Activated naive CD4-positive, alpha-beta T cell treated with anti-CD3 and anti-CD28 coated beads, Interleukin-2, amount 50 U/mL, for 24 hours (primary cell): ENCODE results near the gene AREG.

Experiments used
- H3K27ac Mint-ChIP-seq: one replicate; pipeline ENCODE4 v1.8.0; 2021; ENCODE audit warnings: mild to moderate bottlenecking, mixed read lengths
- H3K27me3 Mint-ChIP-seq: one replicate; pipeline ENCODE4 v1.8.0; 2021; ENCODE audit warnings: mixed read lengths
- H3K36me3 Mint-ChIP-seq: one replicate; pipeline ENCODE4 v1.8.0; 2021; ENCODE audit warnings: mixed read lengths
- H3K4me1 Mint-ChIP-seq: one replicate; pipeline ENCODE4 v1.8.0; 2021; ENCODE audit warnings: mixed read lengths
- H3K4me3 Mint-ChIP-seq: one replicate; pipeline ENCODE4 v1.8.0; 2021; ENCODE audit warnings: mild to moderate bottlenecking, mixed read lengths
- H3K9me3 Mint-ChIP-seq: one replicate; pipeline ENCODE4 v1.8.0; 2021; ENCODE audit warnings: mixed read lengths

Gene AREG

GRCh38 chr4:74420863-74421262 lies 24.1 kb upstream of the AREG start:
- H3K27me3 Mint-ChIP-seq, result peaks cover 9% of the 10 kb centered on the region
- H3K36me3 Mint-ChIP-seq, result no peaks in the 10 kb centered on the region
- no peak overlapping the region for H3K4me3 Mint-ChIP-seq
- H3K4me1 Mint-ChIP-seq, result no peaks in the 10 kb centered on the region
- H3K27ac Mint-ChIP-seq, result no peak overlapping the region
- no peaks in the 10 kb centered on the region for H3K9me3 Mint-ChIP-seq

- no peak overlapping the region for H3K4me3 Mint-ChIP-seq
- no peaks in the 10 kb centered on the region for H3K9me3 Mint-ChIP-seq
- H3K36me3 Mint-ChIP-seq, result no peaks in the 10 kb centered on the region
- peaks cover 9% of the 10 kb centered on the region for H3K27me3 Mint-ChIP-seq
- no peaks in the 10 kb centered on the region for H3K4me1 Mint-ChIP-seq
- H3K27ac Mint-ChIP-seq, result no peak overlapping the region
Observed at GRCh38 chr4:74423104-74423503, 21.8 kb upstream of the AREG start.

- no peaks in the 10 kb centered on the region for H3K4me1 Mint-ChIP-seq
- peaks cover 8% of the 10 kb centered on the region for H3K27me3 Mint-ChIP-seq
- no peak overlapping the region for H3K4me3 Mint-ChIP-seq
- no peak overlapping the region for H3K27ac Mint-ChIP-seq
- no peaks in the 10 kb centered on the region for H3K9me3 Mint-ChIP-seq
- no peaks in the 10 kb centered on the region for H3K36me3 Mint-ChIP-seq
Observed at GRCh38 chr4:74424111-74424510, 20.8 kb upstream of the AREG start.

GRCh38 chr4:74426101-74426500 lies 18.8 kb upstream of the AREG start:
- Mint-ChIP-seq H3K27ac (no peak overlapping the region), H3K4me1 (no peaks in the 10 kb centered on the region), H3K36me3 (no peaks in the 10 kb centered on the region), H3K4me3 (no peak overlapping the region), H3K9me3 (no peaks in the 10 kb centered on the region), H3K27me3 (peaks cover 7% of the 10 kb centered on the region)

- Mint-ChIP-seq H3K27me3 (peaks cover 4% of the 10 kb centered on the region), H3K4me1 (no peaks in the 10 kb centered on the region), H3K9me3 (no peaks in the 10 kb centered on the region), H3K36me3 (no peaks in the 10 kb centered on the region), H3K27ac (no peak overlapping the region), H3K4me3 (no peak overlapping the region)
Observed at GRCh38 chr4:74428276-74428675, 16.7 kb upstream of the AREG start.

- Mint-ChIP-seq H3K9me3 (no peaks in the 10 kb centered on the region), H3K27me3 (no peaks in the 10 kb centered on the region), H3K27ac (no peak overlapping the region), H3K4me3 (no peak overlapping the region), H3K4me1 (no peaks in the 10 kb centered on the region), H3K36me3 (no peaks in the 10 kb centered on the region)
Observed at GRCh38 chr4:74431113-74431826, 13.7 kb upstream of the AREG start.

- H3K4me3 Mint-ChIP-seq, result no peak overlapping the region
- H3K27me3 Mint-ChIP-seq, result no peaks in the 10 kb centered on the region
- no peaks in the 10 kb centered on the region for H3K9me3 Mint-ChIP-seq
- H3K27ac Mint-ChIP-seq, result no peak overlapping the region
- no peaks in the 10 kb centered on the region for H3K4me1 Mint-ChIP-seq
- no peaks in the 10 kb centered on the region for H3K36me3 Mint-ChIP-seq
Observed at GRCh38 chr4:74433043-74433442, 11.9 kb upstream of the AREG start.

GRCh38 chr4:74433541-74434172 lies 11.3 kb upstream of the AREG start:
- no peak overlapping the region for H3K27ac Mint-ChIP-seq
- H3K4me3 Mint-ChIP-seq, result no peak overlapping the region
- H3K36me3 Mint-ChIP-seq, result no peaks in the 10 kb centered on the region
- peaks cover 1% of the 10 kb centered on the region for H3K27me3 Mint-ChIP-seq
- H3K9me3 Mint-ChIP-seq, result no peaks in the 10 kb centered on the region
- H3K4me1 Mint-ChIP-seq, result no peaks in the 10 kb centered on the region

GRCh38 chr4:74435296-74435695 lies 9.6 kb upstream of the AREG start:
- Mint-ChIP-seq H3K27me3 (peaks cover 1% of the 10 kb centered on the region), H3K9me3 (no peaks in the 10 kb centered on the region), H3K27ac (no peak overlapping the region), H3K4me3 (no peak overlapping the region), H3K4me1 (no peaks in the 10 kb centered on the region), H3K36me3 (no peaks in the 10 kb centered on the region)

GRCh38 chr4:74437866-74438265 lies 7.1 kb upstream of the AREG start:
- no peak overlapping the region for H3K4me3 Mint-ChIP-seq

GRCh38 chr4:74438661-74439060 lies 6.3 kb upstream of the AREG start:
- no peaks in the 10 kb centered on the region for H3K4me1 Mint-ChIP-seq

More at GRCh38 chr4:74437866-74438265, 7.1 kb upstream of the AREG start:
- Mint-ChIP-seq H3K4me1 (no peaks in the 10 kb centered on the region), H3K36me3 (no peaks in the 10 kb centered on the region), H3K27me3 (peaks cover 1% of the 10 kb centered on the region), H3K9me3 (no peaks in the 10 kb centered on the region), H3K27ac (no peak overlapping the region)

GRCh38 chr4:74439952-74440351 lies 5.0 kb upstream of the AREG start:
- H3K36me3 Mint-ChIP-seq, result no peaks in the 10 kb centered on the region
- H3K4me3 Mint-ChIP-seq, result no peak overlapping the region
- peaks cover 1% of the 10 kb centered on the region for H3K27me3 Mint-ChIP-seq
- no peaks in the 10 kb centered on the region for H3K9me3 Mint-ChIP-seq
- H3K4me1 Mint-ChIP-seq, result peaks cover 8% of the 10 kb centered on the region
- no peak overlapping the region for H3K27ac Mint-ChIP-seq

More at GRCh38 chr4:74438661-74439060, 6.3 kb upstream of the AREG start:
- peaks cover 1% of the 10 kb centered on the region for H3K27me3 Mint-ChIP-seq
- no peaks in the 10 kb centered on the region for H3K9me3 Mint-ChIP-seq
- H3K27ac Mint-ChIP-seq, result no peak overlapping the region
- H3K36me3 Mint-ChIP-seq, result no peaks in the 10 kb centered on the region
- H3K4me3 Mint-ChIP-seq, result no peak overlapping the region

- peaks cover 1% of the 10 kb centered on the region for H3K27me3 Mint-ChIP-seq
- no peaks in the 10 kb centered on the region for H3K36me3 Mint-ChIP-seq
- no peak overlapping the region for H3K27ac Mint-ChIP-seq
Observed at GRCh38 chr4:74440356-74440755, 4.6 kb upstream of the AREG start.

GRCh38 chr4:74441744-74442143 lies 3.2 kb upstream of the AREG start:
- Mint-ChIP-seq H3K27me3 (peaks cover 1% of the 10 kb centered on the region), H3K27ac (no peak overlapping the region), H3K36me3 (no peaks in the 10 kb centered on the region), H3K4me1 (peaks cover 13% of the 10 kb centered on the region), H3K4me3 (no peak overlapping the region), H3K9me3 (no peaks in the 10 kb centered on the region)

More at GRCh38 chr4:74440356-74440755, 4.6 kb upstream of the AREG start:
- Mint-ChIP-seq H3K9me3 (no peaks in the 10 kb centered on the region), H3K4me3 (no peak overlapping the region), H3K4me1 (peaks cover 11% of the 10 kb centered on the region)

GRCh38 chr4:74446193-74446868 lies 1.4 kb downstream of the AREG start:
- Mint-ChIP-seq H3K4me3 (no peak overlapping the region), H3K9me3 (no peaks in the 10 kb centered on the region), H3K27me3 (no peaks in the 10 kb centered on the region), H3K36me3 (peaks cover 7% of the 10 kb centered on the region), H3K4me1 (peaks cover 13% of the 10 kb centered on the region), H3K27ac (no peak overlapping the region)

- H3K9me3 Mint-ChIP-seq, result no peaks in the 10 kb centered on the region
- no peaks in the 10 kb centered on the region for H3K27me3 Mint-ChIP-seq
- H3K4me3 Mint-ChIP-seq, result no peak overlapping the region
- peaks cover 7% of the 10 kb centered on the region for H3K36me3 Mint-ChIP-seq
- H3K27ac Mint-ChIP-seq, result no peak overlapping the region
- H3K4me1 Mint-ChIP-seq, result peaks cover 13% of the 10 kb centered on the region
Observed at GRCh38 chr4:74446896-74447295, 2.0 kb downstream of the AREG start.
